HT-29 (cell line): Measurements from ENCODE around the gene BCR. TPM values are rescaled to one million over a fixed set of nuclear protein-coding genes. Genes with fewer than 3 reads are reported as not detected.

Experiments
- DNase-seq: peaks from one replicate; pipeline ENCODE4 v3.0.0-alpha.2; 2015; ENCODE audit warnings: low spot score
- total RNA-seq: library from RNA; depleted of rRNA; stranded (reverse); fragments of >200 nt; shearing (Covaris generic); gene quantifications from 2 replicates; pipeline ENCODE4 v1.2.3, GENCODE V29; 2014

BCR gene
- total RNA-seq, 1 experiment from 2014 or later = 69.1 TPM

- DNase-seq = no peak
These were observed 63.8 kb downstream of the BCR start for GRCh38 chr22:23243859-23244689.

- DNase-seq = no peak
These were observed 64.4 kb downstream of the BCR start for GRCh38 chr22:23244690-23245044.

DNA sequence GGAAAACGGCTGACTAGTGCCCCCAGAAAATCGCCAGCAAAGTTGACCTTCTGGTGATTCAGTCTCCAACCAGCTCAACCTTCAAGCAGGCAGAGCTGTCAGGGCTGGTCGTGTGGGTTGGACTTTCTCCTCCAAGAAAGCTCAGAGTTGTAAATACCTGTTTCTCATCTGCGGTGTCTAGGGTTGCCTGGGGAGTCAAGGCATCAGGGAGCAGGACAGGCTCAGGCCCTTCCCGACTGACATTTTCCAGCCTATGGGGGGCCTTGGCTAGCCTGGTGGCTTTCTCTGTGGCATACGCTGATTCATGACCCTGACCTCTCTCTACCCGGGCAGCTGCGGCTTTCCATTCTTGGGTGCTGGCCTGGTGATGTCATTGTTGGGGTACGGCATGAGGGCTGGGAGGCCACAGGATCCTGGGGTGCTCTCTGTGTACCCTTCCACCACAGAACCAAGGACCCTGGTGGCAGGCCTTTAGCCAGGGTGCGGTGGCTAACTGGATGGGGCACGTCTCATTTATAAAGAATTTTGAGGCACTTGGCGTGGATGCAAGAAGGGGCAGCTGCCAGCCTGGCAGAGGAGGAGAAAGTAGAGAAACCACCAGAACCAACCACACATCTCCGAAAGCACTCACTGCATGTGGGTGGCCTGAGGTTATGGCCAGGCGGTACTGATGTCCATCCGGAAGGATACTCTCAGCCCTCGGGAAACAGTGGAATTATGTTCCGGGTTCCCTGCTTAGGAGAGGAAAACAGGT is 64.9 kb downstream of the BCR start:
- no peak for DNase-seq

- DNase-seq = no peak
These were observed 65.5 kb downstream of the BCR start for GRCh38 chr22:23245799-23246136.

GRCh38 chr22:23246982-23247766 is 66.9 kb downstream of the BCR start:
- DNase-seq = no peak

DNA sequence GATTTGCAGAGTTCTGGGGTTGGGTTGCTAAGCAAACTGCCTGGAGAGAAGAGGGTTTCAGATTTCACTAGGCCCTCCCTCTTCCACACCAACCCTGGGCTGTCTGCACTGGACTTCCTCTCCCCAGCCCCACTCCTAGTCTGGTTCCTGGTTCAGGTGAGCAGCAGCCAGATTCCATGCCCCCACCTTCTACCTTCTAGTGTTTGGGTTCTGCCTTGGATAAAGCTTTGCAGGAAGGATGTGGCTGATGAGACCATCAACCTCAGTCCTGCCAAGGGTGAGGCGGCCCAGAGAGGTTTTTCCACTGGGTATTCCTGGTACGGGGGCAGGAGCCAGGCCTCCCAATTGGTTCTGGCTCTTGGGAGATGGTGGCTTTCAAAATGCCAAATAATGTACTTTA is 68.3 kb downstream of the BCR start:
- no peak for DNase-seq

DNA sequence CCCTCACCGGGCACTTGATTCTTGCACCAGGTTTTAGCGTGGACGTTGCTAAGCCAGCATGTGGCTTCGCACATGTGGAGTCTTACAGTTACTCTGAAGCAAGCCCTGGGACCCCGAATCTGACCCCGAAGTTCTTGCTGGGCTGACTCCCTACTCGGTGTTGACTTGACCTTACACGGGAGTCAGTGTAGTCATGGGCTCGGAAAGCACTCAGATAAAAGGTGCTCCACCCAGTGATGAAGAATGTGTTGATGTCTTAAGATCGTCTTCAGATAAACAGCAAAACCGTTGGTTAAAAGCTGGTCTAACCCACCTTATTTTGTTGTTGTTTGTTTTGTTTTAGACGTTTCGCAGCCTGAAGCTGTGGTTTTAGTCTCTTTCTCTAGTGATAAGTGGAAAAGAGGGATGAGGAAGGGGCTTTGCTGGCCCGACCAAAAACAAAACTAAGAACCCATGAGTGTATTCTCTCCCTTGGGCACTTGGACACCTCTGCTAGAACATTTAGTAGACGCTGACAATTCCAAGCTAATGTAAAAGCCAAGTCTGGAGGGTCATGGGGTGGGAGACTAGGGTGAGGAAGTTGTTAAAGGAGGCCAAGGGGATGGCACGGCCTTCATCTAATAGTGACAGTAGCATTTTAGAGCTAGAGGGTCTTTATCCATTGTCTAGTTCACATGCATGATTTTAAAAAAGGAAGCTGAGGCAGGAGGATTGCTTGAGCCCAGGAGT is 69.9 kb downstream of the BCR start:
- DNase-seq = no peak

DNA sequence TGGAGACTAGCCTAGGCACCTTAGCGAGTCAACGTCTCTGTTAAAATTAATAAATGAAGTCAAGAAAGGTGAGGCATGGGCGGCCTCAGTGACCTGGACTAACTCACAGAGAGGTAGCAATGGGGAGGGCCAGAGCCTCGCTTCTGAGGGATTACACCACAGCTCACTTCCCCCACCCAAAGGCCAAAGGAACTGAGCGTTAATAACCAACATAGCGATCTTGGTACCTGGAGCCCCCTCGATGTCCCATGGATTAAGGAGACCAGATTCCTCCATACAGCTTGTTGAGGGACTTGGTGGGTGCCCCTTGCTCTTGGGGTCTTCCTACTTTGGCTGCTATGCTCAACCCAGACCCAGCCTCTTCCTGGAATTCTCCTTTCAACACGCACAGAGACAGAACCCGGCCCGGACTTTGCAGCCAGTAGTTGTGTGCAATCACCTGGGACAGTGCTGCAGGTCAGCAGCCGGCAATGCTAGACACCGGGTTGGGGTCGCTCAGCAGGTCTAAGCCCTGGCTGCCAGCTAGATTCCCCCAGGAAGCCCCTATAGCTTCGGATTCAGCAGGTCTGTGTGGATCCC is 70.6 kb downstream of the BCR start:
- no peak for DNase-seq

DNA sequence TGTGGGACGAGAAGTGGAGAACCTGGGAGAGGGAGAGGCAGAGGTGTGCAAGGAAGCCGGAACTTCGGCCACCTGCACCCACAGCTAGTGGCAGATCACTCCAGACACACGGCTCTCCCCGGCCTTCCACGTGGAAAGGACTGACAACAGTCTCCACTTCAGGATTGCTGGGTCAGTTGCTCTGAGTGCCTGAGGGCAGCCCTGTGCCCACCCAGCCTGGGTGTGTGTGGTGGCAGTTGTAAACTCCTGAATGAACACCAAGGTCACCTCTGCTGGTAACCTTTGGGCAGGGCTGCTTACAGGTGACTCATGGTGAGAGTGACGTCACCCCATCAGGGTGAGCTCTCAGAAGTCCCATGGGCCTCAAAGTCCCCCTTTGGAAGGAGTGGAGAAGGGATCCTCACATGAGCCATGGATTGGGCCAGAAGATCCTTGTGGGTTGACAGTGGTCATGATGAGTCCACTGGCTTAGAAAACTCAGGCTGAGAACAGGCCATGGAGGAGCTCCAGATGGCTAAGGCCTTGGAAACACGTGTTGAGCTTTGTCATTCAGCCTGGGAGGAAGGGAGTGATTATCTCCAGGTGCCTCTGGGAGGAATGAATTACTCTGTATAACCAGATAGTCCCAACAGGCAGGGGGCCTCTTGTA is 71.3 kb downstream of the BCR start:
- no peak for DNase-seq

- no peak for DNase-seq
These were observed 73.3 kb downstream of the BCR start for GRCh38 chr22:23253475-23254055.

- DNase-seq = no peak
These were observed 75.3 kb downstream of the BCR start for GRCh38 chr22:23255506-23256170.

GRCh38 chr22:23256171-23256932 is 76.0 kb downstream of the BCR start:
- no peak for DNase-seq

- DNase-seq = no peak
These were observed 76.9 kb downstream of the BCR start for GRCh38 chr22:23256986-23257888.

GRCh38 chr22:23257889-23258825 is 77.8 kb downstream of the BCR start:
- no peak for DNase-seq

DNA sequence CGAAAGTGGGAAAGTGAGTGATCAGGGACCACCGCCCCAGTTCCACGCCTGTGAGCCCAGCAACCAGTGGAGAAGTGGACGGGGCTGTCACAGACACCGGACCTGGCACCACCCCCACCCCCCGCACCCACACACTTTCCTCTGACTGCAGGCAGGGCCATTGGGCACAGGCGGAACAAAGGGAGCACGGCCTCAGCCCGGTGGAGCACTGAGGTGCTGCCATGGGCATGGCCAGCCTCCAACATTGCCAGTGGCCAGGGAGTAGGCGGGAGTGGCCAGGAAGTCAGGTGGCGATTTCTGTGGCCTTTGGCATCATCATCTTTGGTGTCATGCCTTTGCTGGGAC is 78.5 kb downstream of the BCR start:
- DNase-seq = no peak

DNA sequence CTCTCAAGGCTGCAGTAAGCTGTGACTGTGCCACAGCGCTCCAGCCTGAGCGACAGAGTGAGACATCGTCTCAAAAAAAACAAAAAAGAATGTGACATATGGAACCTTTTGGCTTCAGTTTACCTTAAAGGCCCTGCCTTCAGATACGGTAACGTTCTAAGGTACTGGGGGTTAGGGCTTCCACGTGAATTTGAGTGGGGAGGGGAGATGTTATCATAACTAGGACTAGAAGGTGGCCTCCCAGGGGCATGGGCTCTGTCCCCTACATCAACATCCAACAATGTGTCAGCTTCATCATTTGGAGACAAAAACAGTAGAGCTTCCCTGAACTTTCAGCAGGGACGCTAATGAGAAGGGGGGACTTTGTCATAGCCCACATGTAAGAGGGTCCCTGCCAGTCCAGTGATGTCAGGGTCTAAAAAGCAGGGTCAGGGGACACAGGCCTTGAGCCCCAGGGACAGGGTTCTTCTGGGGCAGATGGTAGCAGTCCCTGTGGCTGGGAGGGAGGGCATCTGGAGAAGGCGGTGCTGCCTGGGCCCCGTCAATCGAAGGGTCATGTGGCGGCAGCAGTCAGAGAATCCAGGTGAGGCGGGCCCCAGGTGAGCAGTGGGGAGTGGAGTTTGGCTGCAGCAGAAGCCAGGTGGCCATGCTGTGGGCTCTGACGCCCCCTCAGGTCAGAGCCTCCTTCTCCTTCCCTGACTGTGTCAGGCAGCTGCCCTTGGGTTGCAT is 79.8 kb downstream of the BCR start:
- no peak for DNase-seq
